ENCODE measurements around the gene SMG6.
"Not testable (repeated sequence)": the region's sequence is repeated elsewhere in the genome, so short reads cannot be mapped to it uniquely, and the experiment has no call there.

The SMG6 gene

GRCh38 chr17:2304931-2305330, 1.3 kb upstream of the SMG6 start:
- no peak for DNase-seq (ENCODE audit: low read depth in 2 of 2)

- DNase-seq (ENCODE audit: low read depth in 2 of 2), result no peak
Measured at GRCh38 chr17:2302778-2303203, 794 bp downstream of the SMG6 start.

- DNase-seq (ENCODE audit: low read depth in 2 of 2), result no peak
Measured at GRCh38 chr17:2299756-2300155, 3.8 kb downstream of the SMG6 start.

- DNase-seq (ENCODE audit: low read depth in 2 of 2), result no peak
Measured at GRCh38 chr17:2299136-2299535, 4.4 kb downstream of the SMG6 start.

- no peak for DNase-seq (ENCODE audit: low read depth in 2 of 2)
Measured at GRCh38 chr17:2297023-2297422, 6.6 kb downstream of the SMG6 start.

GRCh38 chr17:2295575-2295974, 8.0 kb downstream of the SMG6 start:
- no peak for DNase-seq (ENCODE audit: low read depth in 2 of 2)

GRCh38 chr17:2292100-2292499, 11.5 kb downstream of the SMG6 start:
- no peak for DNase-seq (ENCODE audit: low read depth in 2 of 2)

GRCh38 chr17:2289878-2290478, 13.6 kb downstream of the SMG6 start:
- no peak for DNase-seq (ENCODE audit: low read depth in 2 of 2)

- no peak for DNase-seq (ENCODE audit: low read depth in 2 of 2)
Measured at GRCh38 chr17:2283302-2283701, 20.3 kb downstream of the SMG6 start.

- DNase-seq (ENCODE audit: low read depth in 2 of 2), result no peak
Measured at GRCh38 chr17:2282297-2282873, 21.2 kb downstream of the SMG6 start.

GRCh38 chr17:2279707-2280106, 23.9 kb downstream of the SMG6 start:
- DNase-seq (ENCODE audit: low read depth in 2 of 2), result no peak

- no peak for DNase-seq (ENCODE audit: low read depth in 2 of 2)
Measured at GRCh38 chr17:2277429-2278170, 26.0 kb downstream of the SMG6 start.

GRCh38 chr17:2275722-2276121, 27.9 kb downstream of the SMG6 start:
- DNase-seq (ENCODE audit: low read depth in 2 of 2), result no peak

GRCh38 chr17:2274414-2274813, 29.2 kb downstream of the SMG6 start:
- DNase-seq (ENCODE audit: low read depth in 2 of 2), result no peak

GRCh38 chr17:2271985-2272702, 31.4 kb downstream of the SMG6 start:
- no peak for DNase-seq (ENCODE audit: low read depth in 2 of 2)

- no peak for DNase-seq (ENCODE audit: low read depth in 2 of 2)
Measured at GRCh38 chr17:2267354-2267753, 36.2 kb downstream of the SMG6 start.

GRCh38 chr17:2266865-2267228, 36.7 kb downstream of the SMG6 start:
- DNase-seq (ENCODE audit: low read depth in 2 of 2), result no peak

GRCh38 chr17:2266045-2266864, 37.3 kb downstream of the SMG6 start:
- DNase-seq (ENCODE audit: low read depth in 2 of 2), result peak; percentile 64 to 74

- DNase-seq (ENCODE audit: low read depth in 2 of 2), result not testable (repeated sequence)
Measured at GRCh38 chr17:2265166-2265565, 38.4 kb downstream of the SMG6 start.

- DNase-seq (ENCODE audit: low read depth in 2 of 2), result no peak
Measured at GRCh38 chr17:2264067-2264860, 39.3 kb downstream of the SMG6 start.

Data from stimulated activated CD8-positive, alpha-beta memory T cell treated with anti-CD3 and anti-CD28 coated beads, Interleukin-7, amount 100 ng/mL, for 1 hour (primary cell).